Measurements from ENCODE around the gene EML6.

Gene EML6

GRCh38 chr2:54924121-54924520, 200.7 kb downstream of the EML6 start:
- DNase-seq (ENCODE audit: low read depth) = no peak
- no peak overlapping the region for H3K4me3 ChIP-seq (ENCODE audit: low read length)
- TF ChIP-seq CTCF (conservative IDR thresholded peaks at IDR 0.05; ENCODE audit: low read depth, low read length) = no peak

- H3K4me3 ChIP-seq (ENCODE audit: low read length) = no peak overlapping the region
- DNase-seq (ENCODE audit: low read depth) = no peak
- no peak for TF ChIP-seq CTCF (conservative IDR thresholded peaks at IDR 0.05; ENCODE audit: low read depth, low read length)
Observed at GRCh38 chr2:54925022-54925421, 201.6 kb downstream of the EML6 start.

GRCh38 chr2:54927085-54927750, 203.8 kb downstream of the EML6 start:
- DNase-seq (ENCODE audit: low read depth) = no peak
- no peak overlapping the region for H3K4me3 ChIP-seq (ENCODE audit: low read length)
- no peak for TF ChIP-seq CTCF (conservative IDR thresholded peaks at IDR 0.05; ENCODE audit: low read depth, low read length)

GRCh38 chr2:54927751-54928615, 204.5 kb downstream of the EML6 start:
- DNase-seq (ENCODE audit: low read depth) = no peak
- no peak overlapping the region for H3K4me3 ChIP-seq (ENCODE audit: low read length)
- TF ChIP-seq CTCF (conservative IDR thresholded peaks at IDR 0.05; ENCODE audit: low read depth, low read length) = no peak

- H3K4me3 ChIP-seq (ENCODE audit: low read length) = no peak overlapping the region
- TF ChIP-seq CTCF (conservative IDR thresholded peaks at IDR 0.05; ENCODE audit: low read depth, low read length) = no peak
- no peak for DNase-seq (ENCODE audit: low read depth)
Observed at GRCh38 chr2:54928719-54929118, 205.3 kb downstream of the EML6 start.

GRCh38 chr2:54931473-54931872, 208.0 kb downstream of the EML6 start:
- no peak for DNase-seq (ENCODE audit: low read depth)
- TF ChIP-seq CTCF (conservative IDR thresholded peaks at IDR 0.05; ENCODE audit: low read depth, low read length) = no peak
- H3K4me3 ChIP-seq (ENCODE audit: low read length) = no peak overlapping the region

GRCh38 chr2:54935389-54935788, 211.9 kb downstream of the EML6 start:
- DNase-seq (ENCODE audit: low read depth) = no peak
- H3K4me3 ChIP-seq (ENCODE audit: low read length) = no peak overlapping the region
- no peak for TF ChIP-seq CTCF (conservative IDR thresholded peaks at IDR 0.05; ENCODE audit: low read depth, low read length)

Measured in retinal pigment epithelial cell (primary cell).